ENCODE data around the gene BRD3. TPM values are rescaled to one million over a fixed set of nuclear protein-coding genes. Genes with fewer than 3 reads are reported as not detected.

BRD3 gene
- total RNA-seq, 1 experiment from 2014 or later: 63.1 TPM

DNA sequence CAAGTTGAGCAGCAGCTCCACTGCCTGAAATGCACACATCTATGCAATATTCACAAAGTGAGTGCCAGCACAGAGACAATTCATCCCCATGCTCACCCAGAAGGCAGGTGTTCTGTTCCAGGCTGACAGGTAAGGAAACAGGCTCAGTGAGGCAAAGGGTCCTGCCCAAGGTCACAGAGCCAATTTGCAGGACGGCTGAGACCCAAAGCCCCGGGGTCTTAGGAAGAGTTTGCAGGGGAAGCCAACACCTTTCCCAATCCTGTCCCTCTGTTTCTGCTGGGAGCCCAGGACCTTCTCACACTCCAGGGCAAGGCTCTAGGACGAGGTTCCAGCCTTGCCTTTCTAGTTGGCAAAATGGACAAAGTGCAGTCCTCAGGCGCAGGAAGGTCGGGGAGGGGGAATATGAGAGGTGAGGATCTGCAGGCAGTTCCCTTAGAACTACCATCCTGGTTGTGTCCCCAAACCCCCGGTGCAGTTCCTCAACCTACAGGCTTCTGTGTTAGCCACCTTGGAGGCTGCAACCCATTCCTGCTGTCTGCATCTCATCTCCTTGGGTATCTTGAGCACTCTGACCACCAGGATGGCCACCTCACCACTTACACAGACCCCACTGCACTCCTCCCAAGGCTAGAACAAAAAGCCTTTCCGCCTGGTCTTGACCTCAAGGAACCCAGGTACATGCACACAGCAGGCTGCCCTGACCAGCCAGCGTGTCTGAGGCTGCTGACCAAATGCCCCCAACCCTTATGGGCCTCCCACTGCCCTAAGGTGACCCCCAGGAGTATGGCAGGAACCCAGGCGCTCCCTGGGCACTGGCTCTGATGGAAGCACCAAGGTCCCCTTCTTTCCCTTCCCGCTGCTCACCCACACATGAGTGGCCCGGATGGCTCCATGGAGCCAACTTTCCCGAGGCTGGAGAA lies 1.9 kb upstream of the BRD3 start:
- Histone ChIP-seq H2AFZ (ENCODE audit: low read length) (no peak overlapping the region), H3K18ac (ENCODE audit: insufficient read length, low read depth, low read length) (no peak overlapping the region), H3K14ac (ENCODE audit: insufficient read depth, low read length) (no peak overlapping the region; the same call in 1 of the 2 replicates), H2BK20ac (ENCODE audit: low read depth, low read length, poor library complexity, severe bottlenecking) (no peak overlapping the region), H3K23me2 (ENCODE audit: insufficient read length, low read depth, low read length, poor library complexity, severe bottlenecking) (peaks cover 13% of the 10 kb centered on the region), H2BK120ac (ENCODE audit: low read depth, low read length, poor library complexity, severe bottlenecking) (no peak overlapping the region), H3K79me1 (ENCODE audit: insufficient read depth, low read depth, low read length, poor library complexity, severe bottlenecking) (no peaks in the 10 kb centered on the region), H3K4me2 (ENCODE audit: insufficient read depth, insufficient read length, low read length) (peak overlapping the region; percentile 23), H3K4me1 (ENCODE audit: insufficient read depth, low read length) (no peaks in the 10 kb centered on the region), H3T11ph (ENCODE audit: low read length) (no peak overlapping the region), H3K9me3 (ENCODE audit: control insufficient read depth, low read depth, low read length) (no peaks in the 10 kb centered on the region), H3K27ac (ENCODE audit: insufficient read length, low read depth, low read length) (no peak overlapping the region), H3K23ac (ENCODE audit: insufficient read length, low read depth, low read length) (no peak overlapping the region), H4K20me1 (ENCODE audit: control insufficient read depth, insufficient read depth, insufficient read length) (no peaks in the 10 kb centered on the region), H3K79me2 (ENCODE audit: insufficient read depth, low read length) (peaks cover 18% of the 10 kb centered on the region; the same call in 1 of the 2 replicates), H3K56ac (ENCODE audit: insufficient read length, low read depth, low read length) (no peak overlapping the region), H4K91ac (ENCODE audit: insufficient read length, low read depth, low read length) (no peak overlapping the region), H3K9ac (ENCODE audit: extremely low read depth, insufficient read length, low read length) (no peak overlapping the region), H2BK15ac (ENCODE audit: low read depth, low read length) (no peak overlapping the region), H3K4ac (ENCODE audit: low read depth, low read length) (no peak overlapping the region), H3K27me3 (ENCODE audit: insufficient read depth, low read length) (no peaks in the 10 kb centered on the region; the same call in 1 of the 2 replicates), H2BK12ac (ENCODE audit: insufficient read length, low read depth, low read length) (no peak overlapping the region), H4K8ac (replicated peaks; ENCODE audit: insufficient read length, low read depth, low read length) (no peak overlapping the region), H4K5ac (ENCODE audit: insufficient read length, low read depth, low read length) (peak overlapping the region; percentile 8), H2BK5ac (ENCODE audit: insufficient read length, low read length) (no peak overlapping the region), H2AK5ac (ENCODE audit: insufficient read length, low read length) (no peak overlapping the region)
- Mint-ChIP-seq H3K27me3 (ENCODE audit: low read depth) (peaks cover 47% of the 10 kb centered on the region), H3K4me3 (peak overlapping the region; percentile 69 to 83; a peak in 2 of 5 replicates), H3K4me1 (peaks cover 18 to 21% of the 10 kb centered on the region in 2 experiments), H3K9me3 (peaks cover 19 to 21% of the 10 kb centered on the region in 2 experiments), H3K36me3 (ENCODE audit: insufficient read depth in 1 of 3, low read depth in 3 of 3) (peaks cover 2 to 12% (median 4%) of the 10 kb centered on the region in 3 experiments), H3K27ac (no peak overlapping the region)
- TF ChIP-seq, protein P1, sequence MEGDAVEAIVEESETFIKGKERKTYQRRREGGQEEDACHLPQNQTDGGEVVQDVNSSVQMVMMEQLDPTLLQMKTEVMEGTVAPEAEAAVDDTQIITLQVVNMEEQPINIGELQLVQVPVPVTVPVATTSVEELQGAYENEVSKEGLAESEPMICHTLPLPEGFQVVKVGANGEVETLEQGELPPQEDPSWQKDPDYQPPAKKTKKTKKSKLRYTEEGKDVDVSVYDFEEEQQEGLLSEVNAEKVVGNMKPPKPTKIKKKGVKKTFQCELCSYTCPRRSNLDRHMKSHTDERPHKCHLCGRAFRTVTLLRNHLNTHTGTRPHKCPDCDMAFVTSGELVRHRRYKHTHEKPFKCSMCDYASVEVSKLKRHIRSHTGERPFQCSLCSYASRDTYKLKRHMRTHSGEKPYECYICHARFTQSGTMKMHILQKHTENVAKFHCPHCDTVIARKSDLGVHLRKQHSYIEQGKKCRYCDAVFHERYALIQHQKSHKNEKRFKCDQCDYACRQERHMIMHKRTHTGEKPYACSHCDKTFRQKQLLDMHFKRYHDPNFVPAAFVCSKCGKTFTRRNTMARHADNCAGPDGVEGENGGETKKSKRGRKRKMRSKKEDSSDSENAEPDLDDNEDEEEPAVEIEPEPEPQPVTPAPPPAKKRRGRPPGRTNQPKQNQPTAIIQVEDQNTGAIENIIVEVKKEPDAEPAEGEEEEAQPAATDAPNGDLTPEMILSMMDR (conservative IDR thresholded peaks at IDR 0.05): no peak
- DNase-seq: peak; percentile 20
- WGBS (ENCODE audit: extremely low coverage, insufficient read length, low lambda C conversion rate): no CpG with 5 or more reads among the region's 12 CpGs

Measured in H9 (cell line).